HepG2 (cell line): ENCODE results near the gene TAS2R1. TPM values are rescaled to one million over a fixed set of nuclear protein-coding genes. Genes with fewer than 3 reads are reported as not detected.

Experiments used
- ATAC-seq: fragments of 200-7000 bp; cut with Tn5 transposase; 3 replicates; pipeline ENCODE4 v1.9.1; 2020; ENCODE audit warnings: mild to moderate bottlenecking, moderate library complexity
- BruUV-seq: library from RNA; stranded (reverse); fragments of 400-500 nt; replicated peaks from 2 replicates; lab custom pipeline; 2021; lab: Mats Ljungman, UMichigan
- CTCF ChIA-PET: fragments of 300-600 bp; formaldehyde crosslinking; extraction: SDS; loops from one replicate; lab custom pipeline; 2021; ENCODE audit warnings: low total read pairs, inconsistent platforms, low intra/inter-chr PET ratio; lab: Yijun Ruan, JAX
- POLR2A ChIA-PET: fragments of 350-600 bp; sonication (Branson Sonifier 250); formaldehyde crosslinking; loops from one replicate; lab custom pipeline; 2020; ENCODE audit warnings: antibody characterized with exemption, inconsistent platforms; lab: Yijun Ruan, JAX
- DNase-seq: peaks from one replicate; pipeline ENCODE4 v3.0.0-alpha.2; 2015; ENCODE audit warnings: low spot score
- FAIRE-seq: peaks from 3 replicates; lab custom pipeline; 2011; peaks lifted over from hg19 to GRCh38; lab: Jason Lieb, UNC
- H2AFZ ChIP-seq: one replicate; pipeline ENCODE4 v1.6.1; 2011; ENCODE audit warnings: low read length, inconsistent platforms
- H3K27ac ChIP-seq: fragments of 300-600 bp; 3 replicates; pipeline ENCODE4 v1.8.0; 2011; ENCODE audit warnings: mixed run types, mild to moderate bottlenecking, mixed read lengths, low read length, inconsistent platforms; ENCODE audit not compliant: insufficient read depth; ENCODE audit errors: extremely low read length
- H3K27me3 ChIP-seq, 2 experiments: fragments of 200-600 bp in 1 of 2; 2 replicates in 1 of 2; 3 replicates in 1 of 2; pipeline versions ENCODE4 v1.6.0 to v1.8.0; 2011; ENCODE audit warnings: low read length in 2 of 2, mild to moderate bottlenecking in 2 of 2, moderate library complexity in 2 of 2, inconsistent platforms in 1 of 2; ENCODE audit not compliant: insufficient read depth in 2 of 2, control insufficient read depth in 1 of 2
- H3K36me3 ChIP-seq, 2 experiments: fragments of 200-600 bp in 1 of 2; replicated peaks in 1 of 2; 2 replicates in 1 of 2; 3 replicates in 1 of 2; pipeline versions ENCODE4 v1.5.1 to v1.8.0; 2011; ENCODE audit warnings: low read length in 2 of 2, inconsistent platforms in 1 of 2; ENCODE audit not compliant: insufficient read depth in 2 of 2, control insufficient read depth in 1 of 2
- H3K4me1 ChIP-seq: 2 replicates; pipeline ENCODE4 v1.5.1; 2012; ENCODE audit warnings: low read length, inconsistent platforms; ENCODE audit not compliant: insufficient read depth
- H3K4me2 ChIP-seq: 2 replicates; pipeline ENCODE4 v1.6.0; 2011; ENCODE audit warnings: low read depth, low read length, inconsistent platforms
- H3K4me3 ChIP-seq, 3 experiments: fragments of 200-600 bp in 1 of 3; sonication (generic), shearing (Covaris generic) in 1 of 3; replicated peaks in 1 of 3; 2 replicates each; pipeline ENCODE4 v1.5.1; 2011 to 2016; ENCODE audit warnings: low read length in 3 of 3, inconsistent platforms in 2 of 3, low read depth in 2 of 3, mild to moderate bottlenecking in 2 of 3, control low read depth in 1 of 3, mixed read lengths in 1 of 3; ENCODE audit not compliant: insufficient read depth in 1 of 3
- H3K79me2 ChIP-seq: one replicate; pipeline ENCODE4 v1.6.1; 2011; ENCODE audit warnings: low read length, inconsistent platforms; ENCODE audit not compliant: insufficient read depth
- H3K9ac ChIP-seq: 2 replicates; pipeline ENCODE4 v1.6.0; 2011; ENCODE audit warnings: mild to moderate bottlenecking, low read depth, low read length, inconsistent platforms; ENCODE audit not compliant: insufficient read depth
- H3K9me3 ChIP-seq: 2 replicates; pipeline ENCODE4 v1.5.1; 2012; ENCODE audit warnings: mild to moderate bottlenecking, low read length
- H4K20me1 ChIP-seq: 2 replicates; pipeline ENCODE4 v1.6.0; 2011; ENCODE audit warnings: inconsistent platforms, mild to moderate bottlenecking, low read length, moderate library complexity; ENCODE audit not compliant: insufficient read depth
- GPBP1L1 ChIP-seq: sonication (generic); formaldehyde crosslinking; IDR thresholded peaks from 2 replicates; pipeline ENCODE4 v1.5.0; 2020; ENCODE audit warnings: mild to moderate bottlenecking, missing genetic modification reagents
- KDM3A ChIP-seq: IDR thresholded peaks from 2 replicates; pipeline ENCODE4 v1.6.1; 2018; ENCODE audit warnings: low read depth, missing compliant biosample characterization
- SNAI1 ChIP-seq: sonication (generic); formaldehyde crosslinking; IDR thresholded peaks from 2 replicates; pipeline ENCODE4 v1.5.0; 2020; ENCODE audit warnings: mild to moderate bottlenecking, missing genetic modification reagents, borderline replicate concordance
- ZNF512 ChIP-seq: sonication (generic); formaldehyde crosslinking; IDR thresholded peaks from 2 replicates; pipeline ENCODE4 v1.4.0; 2020; ENCODE audit warnings: mild to moderate bottlenecking, missing genetic modification reagents
- ZNF639 ChIP-seq: conservative IDR thresholded peaks from 2 replicates; pipeline ENCODE4 v1.6.1; 2018; ENCODE audit warnings: missing genetic modification reagents
- in situ Hi-C: cut with HindIII; loops from 2 replicates; pipeline ENCODE4 v1.10.0; 2017; ENCODE audit warnings: low pct_unique_long_range_greater_than_20kb; ENCODE audit not compliant: extremely low pct_ligation_motif_present
- intact Hi-C: fragments of 100-400 bp; cut with micrococcal nuclease; formaldehyde crosslinking; loops from one replicate; pipeline ENCODE4 v1.10.0; 2022; ENCODE audit not compliant: unreplicated experiment
- polyA plus RNA-seq, 8 experiments: library from polyadenylated mRNA; depleted of rRNA in 3 of 8; stranded (reverse) in 7 of 8; unstranded in 1 of 8; fragments of >200 nt; fragmentation: Illumina TruSeq in 4 of 8; extraction: Trizol in 4 of 8; gene quantifications; 2 replicates each; pipeline versions ENCODE4 v1.2.1 to v1.2.3, GENCODE V29; 2011 to 2016; ENCODE audit warnings: low read depth in 4 of 8, missing spikeins in 1 of 8, mixed read lengths in 1 of 8; ENCODE audit not compliant: insufficient read depth in 1 of 8
- total RNA-seq, 5 experiments: library from RNA; depleted of rRNA; stranded (reverse); fragments of >200 nt; fragmentation: Illumina TruSeq; extraction: Trizol; gene quantifications; 2 replicates each; pipeline ENCODE4 v1.2.3, GENCODE V29; 2016; ENCODE audit warnings: low read depth in 1 of 5

Gene TAS2R1
- total and polyA plus RNA-seq, 2 of the 13 experiments (the other 11 are each of a cell fraction or from before 2014, with no cell fraction given), result not detected

- POLR2A ChIA-PET, result no interaction called here
- in situ Hi-C loops, result no loop called here
Observed at GRCh38 chr5:9654886-9655285, 24.7 kb upstream of the TAS2R1 start.

More at GRCh38 chr5:9654886-9655285, 24.7 kb upstream of the TAS2R1 start:
- no TSS peak for BruUV-seq
- no peak overlapping the region for H3K4me3 ChIP-seq
- FAIRE-seq (no peak), ATAC-seq (no peak), DNase-seq (no peak)
- no peaks in the 10 kb centered on the region; a peak in 1 of 5 replicates for H3K27me3 ChIP-seq
- H3K27ac ChIP-seq, result no peak overlapping the region
- CTCF ChIA-PET, result no interaction called here
- H3K4me1 ChIP-seq, result no peaks in the 10 kb centered on the region
- H3K4me2 ChIP-seq, result no peak overlapping the region
- no peaks in the 10 kb centered on the region for H3K9me3 ChIP-seq
- no peak overlapping the region for H3K9ac ChIP-seq
- no peak overlapping the region for H2AFZ ChIP-seq
- no peaks in the 10 kb centered on the region for H3K79me2 ChIP-seq
- intact Hi-C loops, result no loop called here
- H4K20me1 ChIP-seq, result no peaks in the 10 kb centered on the region
- no peaks in the 10 kb centered on the region for H3K36me3 ChIP-seq
- no peak for TF ChIP-seq ZNF512 (CRISPR knock-in tag)
- no peak for TF ChIP-seq ZNF639 (CRISPR knock-in tag)
- no peak for TF ChIP-seq KDM3A
- no peak for TF ChIP-seq GPBP1L1 (CRISPR knock-in tag)
- no peak for TF ChIP-seq SNAI1 (CRISPR knock-in tag)
